HEK293 (cell line): ENCODE results near the gene CATSPERE.
A peak's percentile ranks its signal among the peaks of the same experiment; 100 is the strongest.

Experiments
- CTCF ChIA-PET: fragments of 350-600 bp; formaldehyde crosslinking; extraction: SDS; loops from one replicate; lab custom pipeline; 2021; ENCODE audit warnings: antibody characterized with exemption; lab: Yijun Ruan, JAX
- POLR2A ChIA-PET: fragments of 300-600 bp; formaldehyde crosslinking; extraction: SDS; loops from one replicate; lab custom pipeline; 2020; ENCODE audit warnings: antibody characterized with exemption, inconsistent platforms; lab: Yijun Ruan, JAX
- H3K27ac ChIP-seq: fragments of 200-500 bp; sonication (Bioruptor generic); 2 replicates; pipeline ENCODE4 v1.5.1; 2014; ENCODE audit warnings: low read depth, low read length, control low read depth, inconsistent platforms; ENCODE audit errors: extremely low read depth
- H3K36me3 ChIP-seq, 2 experiments: fragments of 200-500 bp in 1 of 2; sonication (Bioruptor generic) in 1 of 2; 1 replicate in 1 of 2; 2 replicates in 1 of 2; pipeline ENCODE4 v1.5.1; 2014 to 2017; ENCODE audit warnings: inconsistent platforms in 2 of 2, low read length in 2 of 2; ENCODE audit not compliant: control insufficient read depth in 2 of 2, insufficient read depth in 1 of 2
- H3K4me1 ChIP-seq: fragments of 200-500 bp; sonication (Bioruptor generic); 2 replicates; pipeline ENCODE4 v1.5.1; 2014; ENCODE audit warnings: mild to moderate bottlenecking, low read length, inconsistent platforms; ENCODE audit not compliant: control insufficient read depth, insufficient read depth
- H3K4me3 ChIP-seq: 2 replicates; pipeline ENCODE4 v1.5.1; 2011; ENCODE audit warnings: low read depth, mild to moderate bottlenecking, control low read depth, low read length, moderate library complexity
- H3K9me3 ChIP-seq: fragments of 200-500 bp; sonication (Bioruptor generic); 2 replicates; pipeline ENCODE4 v1.5.1; 2014; ENCODE audit warnings: low read depth, low read length, inconsistent platforms; ENCODE audit not compliant: control insufficient read depth, insufficient read depth
- OSR2 ChIP-seq: fragments of 450-650 bp; formaldehyde crosslinking; IDR thresholded peaks from 2 replicates; pipeline ENCODE4 v1.5.1; 2016; ENCODE audit warnings: missing biosample characterization, missing genetic modification characterization
- ZNF132 ChIP-seq: fragments of 450-650 bp; formaldehyde crosslinking; IDR thresholded peaks from 2 replicates; pipeline ENCODE4 v1.5.1; 2017; ENCODE audit warnings: missing biosample characterization, missing genetic modification characterization, borderline replicate concordance
- ZNF138 ChIP-seq: fragments of 450-650 bp; formaldehyde crosslinking; IDR thresholded peaks from 2 replicates; pipeline ENCODE4 v1.5.1; 2016; ENCODE audit warnings: missing biosample characterization, missing genetic modification characterization, borderline replicate concordance
- ZNF16 ChIP-seq: fragments of 450-650 bp; formaldehyde crosslinking; IDR thresholded peaks from 2 replicates; pipeline ENCODE4 v1.5.1; 2016; ENCODE audit warnings: low read depth, missing biosample characterization, missing genetic modification characterization
- ZNF174 ChIP-seq: fragments of 450-650 bp; formaldehyde crosslinking; IDR thresholded peaks from 2 replicates; pipeline ENCODE4 v1.5.0; 2017; ENCODE audit warnings: missing biosample characterization, mild to moderate bottlenecking, missing genetic modification characterization
- ZNF324 ChIP-seq: fragments of 450-650 bp; formaldehyde crosslinking; IDR thresholded peaks from 2 replicates; pipeline ENCODE4 v1.5.1; 2016; ENCODE audit warnings: missing biosample characterization, missing genetic modification characterization
- ZNF354C ChIP-seq: fragments of 450-650 bp; formaldehyde crosslinking; IDR thresholded peaks from 2 replicates; pipeline ENCODE4 v1.5.1; 2016; ENCODE audit warnings: missing biosample characterization, missing genetic modification characterization, low read depth, borderline replicate concordance
- ZNF600 ChIP-seq: fragments of 450-650 bp; formaldehyde crosslinking; IDR thresholded peaks from 2 replicates; pipeline ENCODE4 v1.5.1; 2016; ENCODE audit warnings: missing biosample characterization, missing genetic modification characterization
- ZNF624 ChIP-seq: fragments of 450-650 bp; formaldehyde crosslinking; IDR thresholded peaks from 2 replicates; pipeline ENCODE4 v1.5.1; 2017; ENCODE audit warnings: missing biosample characterization, missing genetic modification characterization
- ZNF664 ChIP-seq: fragments of 450-650 bp; formaldehyde crosslinking; IDR thresholded peaks from 2 replicates; pipeline ENCODE4 v1.5.1; 2016; ENCODE audit warnings: missing biosample characterization, missing genetic modification characterization
- ZNF791 ChIP-seq: fragments of 450-650 bp; formaldehyde crosslinking; IDR thresholded peaks from 2 replicates; pipeline ENCODE4 v1.5.1; 2016; ENCODE audit warnings: missing biosample characterization, missing genetic modification characterization
- TF ChIP-seq, protein P1 (sequence below): fragments of 450-650 bp; formaldehyde crosslinking; IDR thresholded peaks from 2 replicates; pipeline ENCODE4 v1.5.1; 2016; ENCODE audit warnings: missing biosample characterization, missing genetic modification characterization, borderline replicate concordance
- TF ChIP-seq, protein P2 (sequence below): fragments of 450-650 bp; formaldehyde crosslinking; IDR thresholded peaks from 2 replicates; pipeline ENCODE4 v1.5.1; 2017; ENCODE audit warnings: missing biosample characterization, missing genetic modification characterization
- TF ChIP-seq, protein P3 (sequence below): fragments of 450-650 bp; IDR thresholded peaks from 2 replicates; pipeline ENCODE4 v1.5.1; 2018; ENCODE audit warnings: missing biosample characterization, missing genetic modification characterization

The CATSPERE gene

DNA sequence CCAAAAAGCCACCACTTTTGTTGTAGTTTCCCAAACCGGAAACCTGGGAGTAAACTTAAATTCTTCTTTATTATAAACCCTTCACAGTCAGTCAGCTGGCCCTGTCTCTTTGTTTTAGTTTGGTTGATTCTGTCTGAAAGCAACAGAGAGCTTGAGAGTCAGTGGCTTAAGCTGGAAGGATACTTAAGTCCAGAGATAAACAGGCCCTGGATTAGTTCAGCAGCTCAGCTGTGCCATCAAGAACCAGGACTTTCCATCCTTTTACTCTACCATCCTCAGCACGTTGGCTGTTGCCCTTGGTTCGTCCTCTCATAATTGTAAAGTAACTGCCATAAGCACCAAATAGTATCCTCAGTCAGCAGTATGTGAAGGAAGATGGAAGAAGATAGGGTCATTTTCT is 196.3 kb downstream of the CATSPERE start:
- ChIA-PET CTCF (interaction anchor here (0.7 to 3.0 kb wide), 3 partner anchors 14 to 140 kb away, joined by 3 to 13 read pairs (median 3); no protein-coding TSS in a partner anchor), POLR2A (no interaction called here)
- peaks cover 14% of the 10 kb centered on the region; the same call in 1 of the 2 replicates for H3K4me1 ChIP-seq
- peaks cover 9 to 22% of the 10 kb centered on the region in 2 experiments; a peak in 2 of 3 replicates for H3K36me3 ChIP-seq
- no peak overlapping the region for H3K4me3 ChIP-seq
- no peak overlapping the region for H3K27ac ChIP-seq
- no peak for TF ChIP-seq ZNF138 (tag by site-specific recombination)
- no peak for TF ChIP-seq ZNF664 (tag by site-specific recombination)
- no peak for TF ChIP-seq ZNF600 (tag by site-specific recombination)
- no peak for TF ChIP-seq ZNF132
- TF ChIP-seq, protein P1, sequence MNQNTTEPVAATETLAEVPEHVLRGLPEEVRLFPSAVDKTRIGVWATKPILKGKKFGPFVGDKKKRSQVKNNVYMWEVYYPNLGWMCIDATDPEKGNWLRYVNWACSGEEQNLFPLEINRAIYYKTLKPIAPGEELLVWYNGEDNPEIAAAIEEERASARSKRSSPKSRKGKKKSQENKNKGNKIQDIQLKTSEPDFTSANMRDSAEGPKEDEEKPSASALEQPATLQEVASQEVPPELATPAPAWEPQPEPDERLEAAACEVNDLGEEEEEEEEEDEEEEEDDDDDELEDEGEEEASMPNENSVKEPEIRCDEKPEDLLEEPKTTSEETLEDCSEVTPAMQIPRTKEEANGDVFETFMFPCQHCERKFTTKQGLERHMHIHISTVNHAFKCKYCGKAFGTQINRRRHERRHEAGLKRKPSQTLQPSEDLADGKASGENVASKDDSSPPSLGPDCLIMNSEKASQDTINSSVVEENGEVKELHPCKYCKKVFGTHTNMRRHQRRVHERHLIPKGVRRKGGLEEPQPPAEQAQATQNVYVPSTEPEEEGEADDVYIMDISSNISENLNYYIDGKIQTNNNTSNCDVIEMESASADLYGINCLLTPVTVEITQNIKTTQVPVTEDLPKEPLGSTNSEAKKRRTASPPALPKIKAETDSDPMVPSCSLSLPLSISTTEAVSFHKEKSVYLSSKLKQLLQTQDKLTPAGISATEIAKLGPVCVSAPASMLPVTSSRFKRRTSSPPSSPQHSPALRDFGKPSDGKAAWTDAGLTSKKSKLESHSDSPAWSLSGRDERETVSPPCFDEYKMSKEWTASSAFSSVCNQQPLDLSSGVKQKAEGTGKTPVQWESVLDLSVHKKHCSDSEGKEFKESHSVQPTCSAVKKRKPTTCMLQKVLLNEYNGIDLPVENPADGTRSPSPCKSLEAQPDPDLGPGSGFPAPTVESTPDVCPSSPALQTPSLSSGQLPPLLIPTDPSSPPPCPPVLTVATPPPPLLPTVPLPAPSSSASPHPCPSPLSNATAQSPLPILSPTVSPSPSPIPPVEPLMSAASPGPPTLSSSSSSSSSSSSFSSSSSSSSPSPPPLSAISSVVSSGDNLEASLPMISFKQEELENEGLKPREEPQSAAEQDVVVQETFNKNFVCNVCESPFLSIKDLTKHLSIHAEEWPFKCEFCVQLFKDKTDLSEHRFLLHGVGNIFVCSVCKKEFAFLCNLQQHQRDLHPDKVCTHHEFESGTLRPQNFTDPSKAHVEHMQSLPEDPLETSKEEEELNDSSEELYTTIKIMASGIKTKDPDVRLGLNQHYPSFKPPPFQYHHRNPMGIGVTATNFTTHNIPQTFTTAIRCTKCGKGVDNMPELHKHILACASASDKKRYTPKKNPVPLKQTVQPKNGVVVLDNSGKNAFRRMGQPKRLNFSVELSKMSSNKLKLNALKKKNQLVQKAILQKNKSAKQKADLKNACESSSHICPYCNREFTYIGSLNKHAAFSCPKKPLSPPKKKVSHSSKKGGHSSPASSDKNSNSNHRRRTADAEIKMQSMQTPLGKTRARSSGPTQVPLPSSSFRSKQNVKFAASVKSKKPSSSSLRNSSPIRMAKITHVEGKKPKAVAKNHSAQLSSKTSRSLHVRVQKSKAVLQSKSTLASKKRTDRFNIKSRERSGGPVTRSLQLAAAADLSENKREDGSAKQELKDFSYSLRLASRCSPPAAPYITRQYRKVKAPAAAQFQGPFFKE (tag by site-specific recombination) = no peak
- TF ChIP-seq ZNF354C (tag by site-specific recombination) = no peak
- TF ChIP-seq ZNF324 (tag by site-specific recombination) = no peak
- TF ChIP-seq ZNF174 (tag by site-specific recombination) = no peak
- TF ChIP-seq, protein P2, sequence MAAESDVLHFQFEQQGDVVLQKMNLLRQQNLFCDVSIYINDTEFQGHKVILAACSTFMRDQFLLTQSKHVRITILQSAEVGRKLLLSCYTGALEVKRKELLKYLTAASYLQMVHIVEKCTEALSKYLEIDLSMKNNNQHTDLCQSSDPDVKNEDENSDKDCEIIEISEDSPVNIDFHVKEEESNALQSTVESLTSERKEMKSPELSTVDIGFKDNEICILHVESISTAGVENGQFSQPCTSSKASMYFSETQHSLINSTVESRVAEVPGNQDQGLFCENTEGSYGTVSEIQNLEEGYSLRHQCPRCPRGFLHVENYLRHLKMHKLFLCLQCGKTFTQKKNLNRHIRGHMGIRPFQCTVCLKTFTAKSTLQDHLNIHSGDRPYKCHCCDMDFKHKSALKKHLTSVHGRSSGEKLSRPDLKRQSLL (tag by site-specific recombination) = no peak
- TF ChIP-seq ZNF791 (tag by site-specific recombination) = no peak
- TF ChIP-seq ZNF624 (tag by site-specific recombination) = no peak
- no peak for TF ChIP-seq ZNF16 (tag by site-specific recombination)
- H3K9me3 ChIP-seq = no peaks in the 10 kb centered on the region

DNA sequence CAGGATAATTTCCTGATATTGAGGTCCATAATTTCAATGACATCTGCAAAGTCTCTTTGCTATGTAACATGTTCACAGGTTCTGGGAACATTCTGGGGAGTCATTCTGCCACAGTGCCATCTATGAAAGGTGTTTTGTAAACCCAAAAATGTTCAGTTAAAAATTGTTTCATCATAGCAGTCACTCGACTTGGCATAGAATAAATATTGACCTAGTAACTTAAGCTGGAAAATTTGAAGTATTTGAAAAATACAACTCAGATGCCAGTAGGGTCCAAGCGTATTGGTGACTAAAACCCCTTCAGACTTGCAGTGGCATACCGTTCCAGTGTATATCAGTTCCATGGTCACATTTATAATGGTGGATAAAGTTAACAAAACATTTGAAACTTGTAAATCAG is 198.6 kb downstream of the CATSPERE start:
- POLR2A ChIA-PET = no interaction called here
- CTCF ChIA-PET = interaction anchor here (3.0 kb wide), 1 partner anchor 138 kb away, joined by 13 read pairs; no protein-coding TSS in a partner anchor
- H3K27ac ChIP-seq = no peak overlapping the region

More for the DNA sequence above, 198.6 kb downstream of the CATSPERE start:
- H3K36me3 ChIP-seq = peaks cover 9 to 22% of the 10 kb centered on the region in 2 experiments; a peak in 2 of 3 replicates
- TF ChIP-seq OSR2 (tag by site-specific recombination) = no peak
- TF ChIP-seq, protein P3, sequence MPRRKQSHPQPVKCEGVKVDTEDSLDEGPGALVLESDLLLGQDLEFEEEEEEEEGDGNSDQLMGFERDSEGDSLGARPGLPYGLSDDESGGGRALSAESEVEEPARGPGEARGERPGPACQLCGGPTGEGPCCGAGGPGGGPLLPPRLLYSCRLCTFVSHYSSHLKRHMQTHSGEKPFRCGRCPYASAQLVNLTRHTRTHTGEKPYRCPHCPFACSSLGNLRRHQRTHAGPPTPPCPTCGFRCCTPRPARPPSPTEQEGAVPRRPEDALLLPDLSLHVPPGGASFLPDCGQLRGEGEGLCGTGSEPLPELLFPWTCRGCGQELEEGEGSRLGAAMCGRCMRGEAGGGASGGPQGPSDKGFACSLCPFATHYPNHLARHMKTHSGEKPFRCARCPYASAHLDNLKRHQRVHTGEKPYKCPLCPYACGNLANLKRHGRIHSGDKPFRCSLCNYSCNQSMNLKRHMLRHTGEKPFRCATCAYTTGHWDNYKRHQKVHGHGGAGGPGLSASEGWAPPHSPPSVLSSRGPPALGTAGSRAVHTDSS (tag by site-specific recombination) = 0 out of 2 replicates have a peak, but pooled peaks have one; percentile 14
- no peaks in the 10 kb centered on the region for H3K9me3 ChIP-seq
- peaks cover 22% of the 10 kb centered on the region; the same call in 1 of the 2 replicates for H3K4me1 ChIP-seq
- H3K4me3 ChIP-seq = no peak overlapping the region
